ENCODE results near the gene PNLIPRP2.

DNA sequence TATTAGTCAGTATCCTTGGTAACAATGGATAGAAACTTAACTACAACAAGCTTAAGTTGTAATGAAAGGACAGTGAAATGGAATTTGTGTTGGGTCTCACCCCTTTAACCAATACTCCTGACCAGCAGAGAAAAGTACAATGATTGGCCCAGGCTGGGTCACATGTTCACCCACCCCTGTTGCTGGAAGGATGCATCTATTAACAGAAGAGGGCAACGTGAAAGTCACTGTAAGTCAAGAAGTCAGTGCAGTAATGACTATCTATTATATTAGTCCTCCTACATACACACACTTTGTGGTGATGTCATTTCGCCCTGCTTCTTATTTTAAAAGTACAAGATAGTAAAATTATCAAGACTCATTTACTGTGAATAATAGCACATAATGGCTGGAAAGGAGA, 16.2 kb downstream of the PNLIPRP2 start:
- TF ChIP-seq, protein P1, sequence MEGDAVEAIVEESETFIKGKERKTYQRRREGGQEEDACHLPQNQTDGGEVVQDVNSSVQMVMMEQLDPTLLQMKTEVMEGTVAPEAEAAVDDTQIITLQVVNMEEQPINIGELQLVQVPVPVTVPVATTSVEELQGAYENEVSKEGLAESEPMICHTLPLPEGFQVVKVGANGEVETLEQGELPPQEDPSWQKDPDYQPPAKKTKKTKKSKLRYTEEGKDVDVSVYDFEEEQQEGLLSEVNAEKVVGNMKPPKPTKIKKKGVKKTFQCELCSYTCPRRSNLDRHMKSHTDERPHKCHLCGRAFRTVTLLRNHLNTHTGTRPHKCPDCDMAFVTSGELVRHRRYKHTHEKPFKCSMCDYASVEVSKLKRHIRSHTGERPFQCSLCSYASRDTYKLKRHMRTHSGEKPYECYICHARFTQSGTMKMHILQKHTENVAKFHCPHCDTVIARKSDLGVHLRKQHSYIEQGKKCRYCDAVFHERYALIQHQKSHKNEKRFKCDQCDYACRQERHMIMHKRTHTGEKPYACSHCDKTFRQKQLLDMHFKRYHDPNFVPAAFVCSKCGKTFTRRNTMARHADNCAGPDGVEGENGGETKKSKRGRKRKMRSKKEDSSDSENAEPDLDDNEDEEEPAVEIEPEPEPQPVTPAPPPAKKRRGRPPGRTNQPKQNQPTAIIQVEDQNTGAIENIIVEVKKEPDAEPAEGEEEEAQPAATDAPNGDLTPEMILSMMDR (IDR thresholded peaks at IDR 0.05; ENCODE audit: low read length) = no peak
- TF ChIP-seq EZH2 (optimal IDR thresholded peaks at IDR 0.05; ENCODE audit: low read depth, low read length) (no peak), EZH2phosphoT487 (IDR thresholded peaks at IDR 0.05; ENCODE audit: low read length) (no peak)
